ENCODE results near the gene EXD1. TPM values are rescaled to one million over a fixed set of nuclear protein-coding genes. Genes with fewer than 3 reads are reported as not detected.
A peak's percentile ranks its signal among the peaks of the same experiment; 100 is the strongest.

EXD1 gene
- total and polyA plus RNA-seq, 2 of the 13 experiments (the other 11 are each of a cell fraction or from before 2014, with no cell fraction given): not detected

- no peak for TF ChIP-seq HMGXB3 (CRISPR knock-in tag; IDR thresholded peaks at IDR 0.05; ENCODE audit: borderline replicate concordance)
- TF ChIP-seq ZNF232 (CRISPR knock-in tag; IDR thresholded peaks at IDR 0.05; ENCODE audit: borderline replicate concordance): no peak; the same call in 1 of the 2 replicates
- TF ChIP-seq, protein P1, sequence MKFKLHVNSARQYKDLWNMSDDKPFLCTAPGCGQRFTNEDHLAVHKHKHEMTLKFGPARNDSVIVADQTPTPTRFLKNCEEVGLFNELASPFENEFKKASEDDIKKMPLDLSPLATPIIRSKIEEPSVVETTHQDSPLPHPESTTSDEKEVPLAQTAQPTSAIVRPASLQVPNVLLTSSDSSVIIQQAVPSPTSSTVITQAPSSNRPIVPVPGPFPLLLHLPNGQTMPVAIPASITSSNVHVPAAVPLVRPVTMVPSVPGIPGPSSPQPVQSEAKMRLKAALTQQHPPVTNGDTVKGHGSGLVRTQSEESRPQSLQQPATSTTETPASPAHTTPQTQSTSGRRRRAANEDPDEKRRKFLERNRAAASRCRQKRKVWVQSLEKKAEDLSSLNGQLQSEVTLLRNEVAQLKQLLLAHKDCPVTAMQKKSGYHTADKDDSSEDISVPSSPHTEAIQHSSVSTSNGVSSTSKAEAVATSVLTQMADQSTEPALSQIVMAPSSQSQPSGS (CRISPR knock-in tag; IDR thresholded peaks at IDR 0.05): peak; percentile 88
- no peak for TF ChIP-seq ZSCAN25 (CRISPR knock-in tag; IDR thresholded peaks at IDR 0.05)
- no peak for TF ChIP-seq NFATC3 (CRISPR knock-in tag; IDR thresholded peaks at IDR 0.05)
- 0 out of 2 replicates have a peak, but pooled peaks have one; percentile 47 for TF ChIP-seq KDM4B (CRISPR knock-in tag; IDR thresholded peaks at IDR 0.05)
- TF ChIP-seq HNRNPUL1 (IDR thresholded peaks at IDR 0.05; ENCODE audit: low read depth, low read length): no peak
- TF ChIP-seq, protein P2, sequence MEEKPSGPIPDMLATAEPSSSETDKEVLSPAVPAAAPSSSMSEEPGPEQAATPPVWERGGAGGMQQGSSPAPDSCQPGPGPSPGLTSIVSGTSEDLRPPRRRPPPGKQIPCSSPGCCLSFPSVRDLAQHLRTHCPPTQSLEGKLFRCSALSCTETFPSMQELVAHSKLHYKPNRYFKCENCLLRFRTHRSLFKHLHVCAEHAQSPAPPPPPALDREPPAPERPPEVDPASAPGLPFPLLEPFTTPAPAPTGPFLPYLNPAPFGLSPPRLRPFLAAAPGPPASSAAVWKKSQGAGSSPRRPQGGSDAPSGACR (CRISPR knock-in tag; IDR thresholded peaks at IDR 0.05): peak; percentile 70; the same call in 1 of the 2 replicates
- peak; percentile 71; the same call in 1 of the 2 replicates for TF ChIP-seq MIXL1 (CRISPR knock-in tag; IDR thresholded peaks at IDR 0.05)
- TF ChIP-seq, protein P3, sequence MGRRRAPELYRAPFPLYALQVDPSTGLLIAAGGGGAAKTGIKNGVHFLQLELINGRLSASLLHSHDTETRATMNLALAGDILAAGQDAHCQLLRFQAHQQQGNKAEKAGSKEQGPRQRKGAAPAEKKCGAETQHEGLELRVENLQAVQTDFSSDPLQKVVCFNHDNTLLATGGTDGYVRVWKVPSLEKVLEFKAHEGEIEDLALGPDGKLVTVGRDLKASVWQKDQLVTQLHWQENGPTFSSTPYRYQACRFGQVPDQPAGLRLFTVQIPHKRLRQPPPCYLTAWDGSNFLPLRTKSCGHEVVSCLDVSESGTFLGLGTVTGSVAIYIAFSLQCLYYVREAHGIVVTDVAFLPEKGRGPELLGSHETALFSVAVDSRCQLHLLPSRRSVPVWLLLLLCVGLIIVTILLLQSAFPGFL (CRISPR knock-in tag; IDR thresholded peaks at IDR 0.05): no peak
- TF ChIP-seq ZNF768 (CRISPR knock-in tag; IDR thresholded peaks at IDR 0.05): peak; percentile 22; the same call in 1 of the 2 replicates
- peak; percentile 68; the same call in 1 of the 2 replicates for TF ChIP-seq KDM5B (CRISPR knock-in tag; IDR thresholded peaks at IDR 0.05; ENCODE audit: borderline replicate concordance)
- TF ChIP-seq JARID2 (CRISPR knock-in tag; IDR thresholded peaks at IDR 0.05; ENCODE audit: insufficient replicate concordance): no peak
- TF ChIP-seq MBNL3 (CRISPR knock-in tag; conservative IDR thresholded peaks at IDR 0.05): no peak
- peak; percentile 97 for TF ChIP-seq RCOR2 (CRISPR knock-in tag; IDR thresholded peaks at IDR 0.05)
- TF ChIP-seq KAT7 (CRISPR knock-in tag; IDR thresholded peaks at IDR 0.05; ENCODE audit: borderline replicate concordance): peak; percentile 69; the same call in 1 of the 2 replicates
- peak; percentile 75 for TF ChIP-seq ZNF543 (CRISPR knock-in tag; IDR thresholded peaks at IDR 0.05)
- TF ChIP-seq ARID5B (CRISPR knock-in tag; IDR thresholded peaks at IDR 0.05): peak; percentile 97
Observed at GRCh38 chr15:41259546-41260189, 29.1 kb upstream of the EXD1 start (continued).

Measured in HepG2 (cell line).